OCI-LY3 (cell line): Measurements from ENCODE around the gene HECW1.

ENCODE experiments used
- EZH2phosphoT487 ChIP-seq: fragments of 200-600 bp; shearing (Covaris generic); IDR thresholded peaks from 2 replicates; pipeline ENCODE4 v1.6.1; 2018; ENCODE audit warnings: antibody characterized with exemption, mixed run types, low read depth
- TF ChIP-seq, protein P1 (sequence below): fragments of 200-600, 300-600 bp; sonication (generic); IDR thresholded peaks from 2 replicates; pipeline ENCODE4 v1.5.1; 2014; ENCODE audit warnings: antibody characterized with exemption, low read length, low read depth

DNA sequence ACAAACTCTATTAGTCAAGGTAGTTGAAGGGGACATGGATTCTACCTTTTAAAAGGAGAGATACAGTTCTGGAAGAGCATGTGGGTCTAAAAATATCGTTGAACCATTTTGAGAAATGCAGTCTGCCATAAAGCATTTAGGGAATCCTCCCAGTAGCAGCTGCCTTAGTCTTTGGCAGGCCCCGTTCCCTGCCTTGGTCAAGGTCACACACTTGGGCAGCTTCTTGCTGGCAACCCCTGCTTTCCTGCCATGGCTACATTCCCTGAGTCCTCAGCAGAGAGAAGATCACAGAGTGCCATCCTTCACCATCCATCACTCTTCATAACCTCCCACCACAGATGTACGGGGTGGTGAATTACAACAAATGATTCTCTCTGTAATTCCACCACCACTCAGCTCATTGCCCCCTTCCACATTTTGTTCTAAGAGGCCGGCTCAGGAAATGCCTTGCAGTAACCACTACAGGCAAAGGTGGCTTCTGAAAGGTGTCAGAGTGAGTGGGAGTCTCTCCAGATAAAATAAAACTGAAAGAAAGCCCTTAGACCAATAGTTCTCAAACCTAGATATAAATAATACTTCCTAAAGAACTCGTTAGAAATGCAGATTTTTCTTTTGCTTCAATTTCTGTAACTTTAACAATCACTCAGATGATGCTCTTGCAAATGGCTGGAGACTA lies 349.0 kb downstream of the HECW1 start:
- TF ChIP-seq, protein P1, sequence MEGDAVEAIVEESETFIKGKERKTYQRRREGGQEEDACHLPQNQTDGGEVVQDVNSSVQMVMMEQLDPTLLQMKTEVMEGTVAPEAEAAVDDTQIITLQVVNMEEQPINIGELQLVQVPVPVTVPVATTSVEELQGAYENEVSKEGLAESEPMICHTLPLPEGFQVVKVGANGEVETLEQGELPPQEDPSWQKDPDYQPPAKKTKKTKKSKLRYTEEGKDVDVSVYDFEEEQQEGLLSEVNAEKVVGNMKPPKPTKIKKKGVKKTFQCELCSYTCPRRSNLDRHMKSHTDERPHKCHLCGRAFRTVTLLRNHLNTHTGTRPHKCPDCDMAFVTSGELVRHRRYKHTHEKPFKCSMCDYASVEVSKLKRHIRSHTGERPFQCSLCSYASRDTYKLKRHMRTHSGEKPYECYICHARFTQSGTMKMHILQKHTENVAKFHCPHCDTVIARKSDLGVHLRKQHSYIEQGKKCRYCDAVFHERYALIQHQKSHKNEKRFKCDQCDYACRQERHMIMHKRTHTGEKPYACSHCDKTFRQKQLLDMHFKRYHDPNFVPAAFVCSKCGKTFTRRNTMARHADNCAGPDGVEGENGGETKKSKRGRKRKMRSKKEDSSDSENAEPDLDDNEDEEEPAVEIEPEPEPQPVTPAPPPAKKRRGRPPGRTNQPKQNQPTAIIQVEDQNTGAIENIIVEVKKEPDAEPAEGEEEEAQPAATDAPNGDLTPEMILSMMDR, result no peak
- TF ChIP-seq EZH2phosphoT487, result no peak
